HEK293 (cell line): ENCODE results near the gene SZT2.
"Not testable (repeated sequence)": the region's sequence is repeated elsewhere in the genome, so short reads cannot be mapped to it uniquely, and the experiment has no call there.

Experiments used
- CTCF ChIA-PET: fragments of 350-600 bp; formaldehyde crosslinking; extraction: SDS; loops from one replicate; lab custom pipeline; 2021; ENCODE audit warnings: antibody characterized with exemption; lab: Yijun Ruan, JAX
- POLR2A ChIA-PET: fragments of 300-600 bp; formaldehyde crosslinking; extraction: SDS; loops from one replicate; lab custom pipeline; 2020; ENCODE audit warnings: antibody characterized with exemption, inconsistent platforms; lab: Yijun Ruan, JAX
- H3K27ac ChIP-seq: fragments of 200-500 bp; sonication (Bioruptor generic); 2 replicates; pipeline ENCODE4 v1.5.1; 2014; ENCODE audit warnings: low read depth, low read length, control low read depth, inconsistent platforms; ENCODE audit errors: extremely low read depth
- H3K36me3 ChIP-seq, 2 experiments: fragments of 200-500 bp in 1 of 2; sonication (Bioruptor generic) in 1 of 2; 1 replicate in 1 of 2; 2 replicates in 1 of 2; pipeline ENCODE4 v1.5.1; 2014 to 2017; ENCODE audit warnings: inconsistent platforms in 2 of 2, low read length in 2 of 2; ENCODE audit not compliant: control insufficient read depth in 2 of 2, insufficient read depth in 1 of 2
- H3K4me1 ChIP-seq: fragments of 200-500 bp; sonication (Bioruptor generic); 2 replicates; pipeline ENCODE4 v1.5.1; 2014; ENCODE audit warnings: mild to moderate bottlenecking, low read length, inconsistent platforms; ENCODE audit not compliant: control insufficient read depth, insufficient read depth
- H3K4me3 ChIP-seq: 2 replicates; pipeline ENCODE4 v1.5.1; 2011; ENCODE audit warnings: low read depth, mild to moderate bottlenecking, control low read depth, low read length, moderate library complexity
- H3K9me3 ChIP-seq: fragments of 200-500 bp; sonication (Bioruptor generic); 2 replicates; pipeline ENCODE4 v1.5.1; 2014; ENCODE audit warnings: low read depth, low read length, inconsistent platforms; ENCODE audit not compliant: control insufficient read depth, insufficient read depth
- ATF2 ChIP-seq: fragments of 450-650 bp; formaldehyde crosslinking; IDR thresholded peaks from 2 replicates; pipeline ENCODE4 v1.5.1; 2016; ENCODE audit warnings: missing biosample characterization, missing genetic modification characterization, low read depth
- BCL6B ChIP-seq: fragments of 450-650 bp; formaldehyde crosslinking; IDR thresholded peaks from 2 replicates; pipeline ENCODE4 v1.5.1; 2017; ENCODE audit warnings: missing biosample characterization, missing genetic modification characterization
- INSM2 ChIP-seq: fragments of 450-650 bp; formaldehyde crosslinking; IDR thresholded peaks from 2 replicates; pipeline ENCODE4 v1.5.1; 2016; ENCODE audit warnings: missing biosample characterization, missing genetic modification characterization
- KLF8 ChIP-seq: fragments of 450-650 bp; formaldehyde crosslinking; IDR thresholded peaks from 2 replicates; pipeline ENCODE4 v1.5.1; 2016; ENCODE audit warnings: missing biosample characterization, missing genetic modification characterization
- SP7 ChIP-seq: fragments of 450-650 bp; formaldehyde crosslinking; IDR thresholded peaks from 2 replicates; pipeline ENCODE4 v1.5.1; 2016; ENCODE audit warnings: missing biosample characterization, missing genetic modification characterization
- ZBTB17 ChIP-seq: fragments of 450-650 bp; formaldehyde crosslinking; IDR thresholded peaks from 2 replicates; pipeline ENCODE4 v1.5.1; 2016; ENCODE audit warnings: missing biosample characterization, missing genetic modification characterization
- ZBTB21 ChIP-seq: fragments of 450-650 bp; formaldehyde crosslinking; IDR thresholded peaks from 2 replicates; pipeline ENCODE4 v1.5.1; 2017; ENCODE audit warnings: missing biosample characterization, missing genetic modification characterization
- ZNF10 ChIP-seq: fragments of 450-650 bp; formaldehyde crosslinking; IDR thresholded peaks from 2 replicates; pipeline ENCODE4 v1.5.1; 2017; ENCODE audit warnings: missing biosample characterization, missing genetic modification characterization
- ZNF280C ChIP-seq: fragments of 450-650 bp; formaldehyde crosslinking; IDR thresholded peaks from 2 replicates; pipeline ENCODE4 v1.5.1; 2016; ENCODE audit warnings: missing biosample characterization, missing genetic modification characterization
- ZNF398 ChIP-seq: fragments of 450-650 bp; formaldehyde crosslinking; IDR thresholded peaks from 2 replicates; pipeline ENCODE4 v1.5.1; 2017; ENCODE audit warnings: missing biosample characterization, missing genetic modification characterization
- ZNF416 ChIP-seq: fragments of 450-650 bp; formaldehyde crosslinking; IDR thresholded peaks from 2 replicates; pipeline ENCODE4 v1.5.1; 2016; ENCODE audit warnings: missing biosample characterization, missing genetic modification characterization
- ZNF488 ChIP-seq: fragments of 450-650 bp; formaldehyde crosslinking; IDR thresholded peaks from 2 replicates; pipeline ENCODE4 v1.5.1; 2016; ENCODE audit warnings: missing biosample characterization, missing genetic modification characterization
- ZNF558 ChIP-seq: fragments of 450-650 bp; formaldehyde crosslinking; IDR thresholded peaks from 2 replicates; pipeline ENCODE4 v1.5.1; 2016; ENCODE audit warnings: missing biosample characterization, missing genetic modification characterization
- ZNF623 ChIP-seq: fragments of 450-650 bp; formaldehyde crosslinking; IDR thresholded peaks from 2 replicates; pipeline ENCODE4 v1.5.1; 2016; ENCODE audit warnings: missing biosample characterization, missing genetic modification characterization
- ZNF629 ChIP-seq: fragments of 450-650 bp; formaldehyde crosslinking; IDR thresholded peaks from 2 replicates; pipeline ENCODE4 v1.5.1; 2017; ENCODE audit warnings: missing biosample characterization, missing genetic modification characterization
- ZNF660 ChIP-seq: fragments of 450-650 bp; IDR thresholded peaks from 2 replicates; pipeline ENCODE4 v1.5.1; 2018; ENCODE audit warnings: missing biosample characterization, mild to moderate bottlenecking, missing genetic modification characterization
- ZNF76 ChIP-seq: fragments of 450-650 bp; formaldehyde crosslinking; IDR thresholded peaks from 2 replicates; pipeline ENCODE4; 2016; ENCODE audit warnings: low read depth, missing biosample characterization, missing genetic modification characterization, borderline replicate concordance
- ZNF785 ChIP-seq: fragments of 450-650 bp; formaldehyde crosslinking; IDR thresholded peaks from 2 replicates; pipeline ENCODE4 v1.5.1; 2016; ENCODE audit warnings: missing biosample characterization, missing genetic modification characterization
- ZXDB ChIP-seq: fragments of 450-650 bp; formaldehyde crosslinking; IDR thresholded peaks from 2 replicates; pipeline ENCODE4 v1.5.1; 2016; ENCODE audit warnings: missing biosample characterization, missing genetic modification characterization

SZT2 gene

GRCh38 chr1:43473463-43473862, 83.8 kb downstream of the SZT2 start (continued):
- TF ChIP-seq SP7 (tag by site-specific recombination) (no peak), ZNF280C (tag by site-specific recombination) (no peak), ZNF416 (tag by site-specific recombination) (no peak), ZBTB17 (tag by site-specific recombination) (no peak), ZNF785 (tag by site-specific recombination) (no peak), ZNF488 (tag by site-specific recombination) (no peak)

GRCh38 chr1:43475611-43476401, 86.1 kb downstream of the SZT2 start:
- POLR2A ChIA-PET: interaction anchor here (0.5 kb wide), 1 partner anchor 57 kb away, joined by 3 read pairs; no protein-coding TSS in a partner anchor
- H3K9me3 ChIP-seq, H3K4me3 ChIP-seq, H3K4me1 ChIP-seq, H3K27ac ChIP-seq, H3K36me3 ChIP-seq: not testable (repeated sequence)
- CTCF ChIA-PET: interaction anchor here (0.6 kb wide), 1 partner anchor 10 kb away, joined by 3 read pairs; no protein-coding TSS in a partner anchor
- TF ChIP-seq ZNF660 (peak; percentile 40; the same call in 1 of the 2 replicates), ZNF558 (tag by site-specific recombination) (peak; percentile 82), ZBTB17 (tag by site-specific recombination) (0 out of 2 replicates have a peak, but pooled peaks have one; percentile 27), ZNF398 (tag by site-specific recombination) (0 out of 2 replicates have a peak, but pooled peaks have one; percentile 32), KLF8 (peak; percentile 53; the same call in 1 of the 2 replicates), ZNF10 (tag by site-specific recombination) (peak; percentile 90), ZXDB (tag by site-specific recombination) (0 out of 2 replicates have a peak, but pooled peaks have one; percentile 21), ATF2 (tag by site-specific recombination) (peak; percentile 92), ZNF629 (tag by site-specific recombination) (peak; percentile 79), INSM2 (tag by site-specific recombination) (peak; percentile 70; the same call in 1 of the 2 replicates), ZNF76 (peak; percentile 34; the same call in 1 of the 2 replicates), ZBTB21 (tag by site-specific recombination) (peak; percentile 65; the same call in 1 of the 2 replicates), BCL6B (tag by site-specific recombination) (peak; percentile 80), ZNF623 (0 out of 2 replicates have a peak, but pooled peaks have one; percentile 14), SP7 (tag by site-specific recombination) (peak; percentile 68)
